GF-D8 (cell line): Measurements from ENCODE around the gene SLC23A2.
"Not testable (repeated sequence)": the region's sequence is repeated elsewhere in the genome, so short reads cannot be mapped to it uniquely, and the experiment has no call there.

Experiments used
- DNase-seq: peaks from one replicate; lab custom pipeline; 2025; lab: John Stamatoyannopoulos, UW

The SLC23A2 gene

GRCh38 chr20:4902788-4903187, 98.5 kb downstream of the SLC23A2 start:
- DNase-seq: no peak

- DNase-seq: no peak
Observed at GRCh38 chr20:4901031-4901818, 100.1 kb downstream of the SLC23A2 start.

GRCh38 chr20:4898282-4899244, 102.7 kb downstream of the SLC23A2 start:
- no peak for DNase-seq

- DNase-seq: no peak
Observed at GRCh38 chr20:4897600-4897999, 103.7 kb downstream of the SLC23A2 start.

- DNase-seq: no peak
Observed at GRCh38 chr20:4896971-4897497, 104.3 kb downstream of the SLC23A2 start.

- DNase-seq: no peak
Observed at GRCh38 chr20:4896119-4896702, 105.1 kb downstream of the SLC23A2 start.

GRCh38 chr20:4894981-4895381, 106.3 kb downstream of the SLC23A2 start:
- no peak for DNase-seq

GRCh38 chr20:4894409-4894808, 106.9 kb downstream of the SLC23A2 start:
- DNase-seq: no peak

- no peak for DNase-seq
Observed at GRCh38 chr20:4893709-4894108, 107.6 kb downstream of the SLC23A2 start.

GRCh38 chr20:4891997-4892396, 109.3 kb downstream of the SLC23A2 start:
- DNase-seq: no peak

GRCh38 chr20:4891190-4891763, 110.0 kb downstream of the SLC23A2 start:
- no peak for DNase-seq

- DNase-seq: no peak
Observed at GRCh38 chr20:4889446-4889845, 111.9 kb downstream of the SLC23A2 start.

- DNase-seq: no peak
Observed at GRCh38 chr20:4887586-4887985, 113.7 kb downstream of the SLC23A2 start.

- DNase-seq: no peak
Observed at GRCh38 chr20:4886771-4887527, 114.4 kb downstream of the SLC23A2 start.

- no peak for DNase-seq
Observed at GRCh38 chr20:4885877-4886276, 115.4 kb downstream of the SLC23A2 start.

- no peak for DNase-seq
Observed at GRCh38 chr20:4883546-4883945, 117.8 kb downstream of the SLC23A2 start.

- no peak for DNase-seq
Observed at GRCh38 chr20:4883051-4883450, 118.3 kb downstream of the SLC23A2 start.

- DNase-seq: no peak
Observed at GRCh38 chr20:4881006-4881730, 120.1 kb downstream of the SLC23A2 start.

- DNase-seq: no peak
Observed at GRCh38 chr20:4880051-4880450, 121.3 kb downstream of the SLC23A2 start.

GRCh38 chr20:4878099-4878498, 123.2 kb downstream of the SLC23A2 start:
- not testable (repeated sequence) for DNase-seq
